HG02840 (cell line): ENCODE results near the gene SCG3.

ENCODE experiments used
- ATAC-seq: cut with Tn5 transposase; IDR thresholded peaks from one replicate; pipeline ENCODE4 v1.9.1; 2021; ENCODE audit warnings: mild to moderate bottlenecking, moderate library complexity, moderate number of reproducible peaks; ENCODE audit not compliant: unreplicated experiment, low FRiP score

The SCG3 gene

DNA sequence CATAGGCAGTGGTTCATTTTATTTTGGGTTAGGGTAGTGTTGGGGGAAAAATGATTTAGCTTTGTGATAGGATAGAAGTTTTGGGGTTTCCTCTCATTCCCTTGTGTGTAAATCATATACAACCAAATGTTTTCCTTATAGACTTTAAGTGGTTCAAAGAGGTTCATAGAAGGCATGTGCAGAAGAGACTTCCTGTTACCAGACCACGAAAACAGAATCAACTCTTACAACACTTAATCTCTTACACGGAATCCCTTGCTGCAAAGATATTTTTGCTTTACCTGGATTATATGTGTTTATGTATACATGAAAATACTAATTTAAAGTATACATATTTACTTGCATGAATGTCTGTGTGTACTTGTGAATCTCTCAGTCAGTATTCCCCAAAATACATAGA is 73.0 kb downstream of the SCG3 start:
- no peak for ATAC-seq

DNA sequence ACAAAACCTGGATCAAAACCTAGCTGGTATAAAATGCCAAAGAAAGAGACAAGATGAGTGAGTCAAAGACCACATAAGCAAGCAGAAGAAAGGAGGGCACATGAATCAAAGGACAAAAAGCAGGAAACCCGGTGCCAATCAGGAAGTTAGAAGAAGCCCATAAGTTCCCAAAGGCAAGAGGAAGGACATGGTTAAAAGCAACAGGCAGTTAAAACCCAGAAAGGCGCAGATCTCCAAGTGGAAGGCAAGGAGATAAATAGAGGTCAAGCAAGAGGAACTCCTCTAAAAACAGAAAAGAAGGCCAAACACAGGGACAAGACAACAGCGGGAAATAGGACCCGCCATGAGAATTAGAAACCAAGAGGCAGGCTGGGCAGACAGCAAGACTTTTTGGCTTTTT is 74.5 kb downstream of the SCG3 start:
- ATAC-seq: no peak

DNA sequence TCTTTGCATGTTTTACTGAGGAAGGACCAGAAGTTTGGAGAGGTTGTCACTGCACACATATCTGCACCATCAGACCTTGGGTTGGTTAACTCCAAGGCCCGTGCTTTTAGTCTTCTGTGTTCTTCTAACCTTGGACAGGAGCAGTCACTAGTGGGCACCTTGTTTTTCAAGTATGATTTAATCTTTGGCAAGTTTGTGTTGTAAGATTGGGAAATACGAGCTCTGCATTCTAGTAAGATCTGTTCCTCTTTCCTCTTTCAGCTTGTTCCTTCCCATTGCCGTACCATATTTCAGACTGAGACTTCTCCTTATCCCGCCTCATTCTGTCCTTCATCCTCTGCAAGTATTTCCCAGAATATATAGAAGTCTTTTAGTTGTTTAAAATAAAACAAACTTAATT is 75.2 kb downstream of the SCG3 start:
- no peak for ATAC-seq

DNA sequence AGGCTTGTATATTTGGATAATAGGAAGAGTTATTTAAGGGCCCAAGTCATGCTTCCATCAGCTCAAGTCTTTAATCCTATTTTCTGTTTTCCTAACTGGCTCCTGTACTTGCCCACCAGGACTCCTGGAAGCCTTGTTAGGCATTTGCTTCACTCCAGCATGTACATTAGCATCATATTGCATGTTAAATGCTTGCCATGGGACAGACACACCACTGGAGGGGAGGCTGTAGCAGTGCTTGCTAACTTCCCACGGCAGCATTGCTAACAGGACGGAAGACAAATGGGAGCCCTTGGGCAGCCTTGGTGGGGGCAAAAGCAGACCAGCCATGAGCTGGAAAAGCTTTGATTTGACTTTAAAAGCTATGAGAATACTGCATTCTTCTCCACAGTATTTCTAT is 76.1 kb downstream of the SCG3 start:
- no peak for ATAC-seq

DNA sequence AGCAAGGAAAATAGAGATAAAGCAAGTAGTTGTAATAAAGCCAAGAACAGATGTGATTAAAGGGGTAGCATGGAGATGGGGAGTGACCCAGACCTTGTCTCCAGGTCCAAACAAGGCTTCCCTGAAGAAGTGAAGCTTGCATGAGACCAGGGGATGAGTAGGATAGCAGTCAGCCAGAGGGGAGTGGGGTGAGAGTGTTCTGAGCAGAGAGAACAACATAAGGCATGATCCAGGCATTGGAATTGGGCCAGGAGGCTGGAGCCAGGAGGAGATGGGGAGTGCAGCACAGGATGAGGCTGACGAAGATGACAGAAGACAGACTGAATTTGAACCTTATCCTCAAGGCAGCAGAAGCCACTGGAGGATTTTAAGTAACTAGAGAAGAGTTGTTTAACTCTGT is 77.3 kb downstream of the SCG3 start:
- ATAC-seq: no peak

DNA sequence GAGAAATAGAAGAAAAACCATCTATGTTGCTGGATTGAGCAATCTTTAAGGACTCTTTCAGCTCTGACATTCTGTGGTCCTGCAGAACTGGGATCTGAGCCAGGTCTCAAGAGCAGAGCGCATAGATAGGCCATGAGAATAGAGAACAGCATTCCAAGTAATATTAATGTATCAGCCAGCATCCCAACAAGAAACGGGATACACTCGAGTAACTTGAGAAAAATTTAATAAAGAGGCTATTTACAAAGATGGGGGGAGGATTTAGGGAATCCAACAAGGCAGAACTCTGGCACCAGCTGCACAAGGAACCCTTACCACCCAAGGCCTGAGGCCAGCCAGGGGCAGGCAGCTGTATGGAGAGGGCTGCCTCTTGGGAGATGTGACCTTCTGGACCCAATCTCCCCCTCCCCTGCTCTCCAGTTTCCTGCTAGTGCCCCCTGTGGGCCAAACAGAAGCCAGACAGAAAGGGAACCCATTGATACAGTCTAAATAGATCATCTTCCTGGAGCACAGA is 78.3 kb downstream of the SCG3 start:
- no peak for ATAC-seq

DNA sequence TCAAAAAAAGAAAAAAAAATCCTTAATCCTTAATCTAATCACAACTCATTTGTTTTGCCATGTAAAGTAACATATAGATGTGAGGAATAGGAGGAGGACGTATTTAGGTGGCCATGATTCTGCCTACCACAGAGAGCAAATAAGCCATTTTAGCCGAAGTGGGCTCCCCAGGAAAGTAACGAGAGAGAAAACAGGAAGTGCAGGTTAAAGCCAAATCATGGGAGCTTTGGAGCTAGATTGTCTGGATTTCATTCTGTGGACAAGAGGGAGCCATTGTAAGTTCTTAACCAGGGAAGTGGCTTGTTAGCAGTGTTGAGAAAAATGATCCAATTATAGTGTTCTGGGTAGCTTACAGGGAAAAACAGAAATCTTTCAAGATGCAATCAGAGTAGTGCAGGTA is 79.5 kb downstream of the SCG3 start:
- ATAC-seq: no peak

DNA sequence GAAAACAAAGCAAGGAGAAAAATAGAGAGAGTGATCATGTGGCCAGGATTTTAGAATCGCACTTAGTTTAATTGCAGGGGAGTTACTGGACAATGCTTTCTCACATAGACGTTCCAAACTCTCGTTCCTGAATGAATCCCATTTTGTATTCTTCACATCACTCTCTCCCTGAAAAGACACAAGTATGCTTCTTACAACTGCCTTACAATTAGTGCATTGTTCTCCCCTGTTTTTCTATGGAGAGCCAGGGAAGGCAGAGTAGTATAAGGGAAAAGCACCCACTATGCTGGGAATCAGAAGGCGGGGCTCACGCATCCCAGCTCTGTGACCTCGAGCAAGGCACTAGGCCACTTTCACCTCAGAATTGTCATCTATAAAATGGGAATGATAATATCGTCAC is 84.4 kb downstream of the SCG3 start:
- no peak for ATAC-seq

DNA sequence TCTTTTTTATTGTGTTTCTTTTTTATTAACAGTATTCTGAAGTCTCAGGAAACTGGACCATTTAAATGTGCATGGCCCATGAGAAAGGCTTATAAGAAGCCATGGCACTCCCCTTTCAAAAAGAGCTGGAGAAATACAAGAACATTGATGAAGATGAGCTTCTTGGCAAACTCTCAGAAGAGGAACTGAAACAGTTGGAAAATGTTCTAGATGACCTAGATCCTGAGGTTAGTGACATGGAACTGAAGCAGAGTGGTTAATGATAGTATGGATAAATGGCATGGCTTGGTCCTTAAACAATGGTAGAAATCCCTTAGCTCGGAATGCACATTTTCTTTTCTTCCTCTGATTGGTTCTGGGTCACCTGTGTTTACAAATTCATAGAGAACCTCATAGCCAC is 85.0 kb downstream of the SCG3 start:
- no peak for ATAC-seq

DNA sequence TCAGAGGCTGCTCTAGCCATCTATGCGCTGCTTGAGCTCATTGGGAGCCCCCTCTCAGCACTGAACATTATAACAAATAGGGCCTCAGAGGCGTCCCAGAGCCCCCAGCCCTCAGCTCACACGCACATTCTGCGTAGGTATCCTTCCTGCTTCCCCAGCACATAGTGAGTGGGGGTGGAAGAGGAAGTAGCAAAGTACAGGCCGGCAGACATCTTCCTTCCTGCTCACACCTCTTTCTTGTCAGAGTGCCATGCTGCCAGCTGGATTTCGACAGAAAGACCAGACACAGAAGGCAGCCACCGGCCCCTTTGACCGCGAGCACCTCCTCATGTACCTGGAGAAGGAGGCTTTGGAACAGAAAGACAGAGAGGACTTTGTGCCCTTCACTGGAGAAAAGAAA is 86.7 kb downstream of the SCG3 start:
- no peak for ATAC-seq
